Measurements from ENCODE around the gene NOS1.
"Not testable (repeated sequence)": the region's sequence is repeated elsewhere in the genome, so short reads cannot be mapped to it uniquely, and the experiment has no call there.

- not testable (repeated sequence) for TF ChIP-seq POLR2A, CTCF, POLR2AphosphoS5 (IDR thresholded peaks at IDR 0.05)
Observed at GRCh38 chr12:117370000-117370399, 8.6 kb upstream of the NOS1 start.

Measured in breast epithelium (tissue), 3 donors.